Neural cell (in vitro differentiated cells): ENCODE results near the gene PRKX.

Source experiments
- CTCF ChIP-seq: fragments of 450-650 bp; IDR thresholded peaks from 2 replicates; pipeline ENCODE4 v1.5.1; 2014; ENCODE audit warnings: antibody characterized with exemption, mild to moderate bottlenecking, moderate library complexity; ENCODE audit not compliant: poor library complexity, severe bottlenecking
- EP300 ChIP-seq: fragments of 450-650 bp; conservative IDR thresholded peaks from 2 replicates; pipeline ENCODE4 v1.6.1; 2014; ENCODE audit warnings: antibody characterized with exemption, mild to moderate bottlenecking, moderate library complexity; ENCODE audit not compliant: poor library complexity, severe bottlenecking
- EZH2 ChIP-seq: fragments of 200-600, 300-800 bp; shearing (Covaris generic), sonication (generic); IDR thresholded peaks from 2 replicates; pipeline ENCODE4 v1.6.1; 2014; ENCODE audit warnings: antibody characterized with exemption, low read length, borderline replicate concordance, mild to moderate bottlenecking; ENCODE audit not compliant: insufficient read depth, poor library complexity, severe bottlenecking
- MXI1 ChIP-seq: fragments of 450-650 bp; conservative IDR thresholded peaks from 2 replicates; pipeline ENCODE4 v1.6.1; 2014; ENCODE audit warnings: antibody characterized with exemption, mild to moderate bottlenecking; ENCODE audit not compliant: poor library complexity, severe bottlenecking
- POLR2AphosphoS5 ChIP-seq: IDR thresholded peaks from 2 replicates; pipeline ENCODE4 v1.6.1; 2012
- RAD21 ChIP-seq: fragments of 450-650 bp; conservative IDR thresholded peaks from 2 replicates; pipeline ENCODE4 v1.6.1; 2014; ENCODE audit warnings: antibody characterized with exemption, mild to moderate bottlenecking, moderate library complexity
- SMC3 ChIP-seq: fragments of 450-650 bp; conservative IDR thresholded peaks from 2 replicates; pipeline ENCODE4 v1.6.1; 2014; ENCODE audit warnings: antibody characterized with exemption, mild to moderate bottlenecking, moderate library complexity; ENCODE audit not compliant: poor library complexity
- TAF1 ChIP-seq: IDR thresholded peaks from 2 replicates; pipeline ENCODE4 v1.6.1; 2012; ENCODE audit warnings: low read depth

- TF ChIP-seq CTCF: no peak
- no peak for TF ChIP-seq RAD21
- no peak for TF ChIP-seq EZH2
- no peak for TF ChIP-seq POLR2AphosphoS5
- no peak for TF ChIP-seq TAF1
- TF ChIP-seq SMC3: no peak
- TF ChIP-seq MXI1: no peak
- TF ChIP-seq EP300: no peak
These were observed 15.7 kb downstream of the PRKX start for GRCh38 chrX:3697701-3698279.
